A673 (cell line): Measurements from ENCODE around the gene SYK.
"Not testable (repeated sequence)": the region's sequence is repeated elsewhere in the genome, so short reads cannot be mapped to it uniquely, and the experiment has no call there.

Experiments
- CTCF ChIP-seq: fragments of 300-800, 200-600 bp; sonication (generic); conservative IDR thresholded peaks from 2 replicates; pipeline ENCODE4 v1.5.1; 2017; ENCODE audit warnings: low read depth, mild to moderate bottlenecking, antibody characterized with exemption, low read length, moderate library complexity, mixed read lengths
- EZH2 ChIP-seq: fragments of 200-600 bp; sonication (generic); IDR thresholded peaks from 2 replicates; pipeline ENCODE4 v1.6.1; 2017; ENCODE audit warnings: borderline replicate concordance, low read depth, mild to moderate bottlenecking, mixed read lengths, antibody characterized with exemption, low read length; ENCODE audit not compliant: poor library complexity, severe bottlenecking

- not testable (repeated sequence) for TF ChIP-seq CTCF, EZH2
Measured at GRCh38 chr9:90793024-90793423, 8.6 kb upstream of the SYK start.
